Neural progenitor cell (in vitro differentiated cells): ENCODE measurements around the gene DNAJB8.

Experiments
- EZH2 ChIP-seq: fragments of 200-600 bp; sonication (generic); IDR thresholded peaks from 2 replicates; pipeline ENCODE4 v1.6.1; 2017; ENCODE audit warnings: antibody characterized with exemption, mild to moderate bottlenecking, moderate library complexity
- EZH2phosphoT487 ChIP-seq: fragments of 200-600 bp; sonication (generic); IDR thresholded peaks from 2 replicates; pipeline ENCODE4 v1.6.1; 2017; ENCODE audit warnings: antibody characterized with exemption
- TF ChIP-seq, protein P1 (sequence below): fragments of 200-600 bp; sonication (generic); IDR thresholded peaks from 2 replicates; pipeline ENCODE4 v1.5.1; 2017; ENCODE audit warnings: antibody characterized with exemption, mild to moderate bottlenecking

GRCh38 chr3:128469556-128469955 lies 2.9 kb upstream of the DNAJB8 start:
- TF ChIP-seq, protein P1, sequence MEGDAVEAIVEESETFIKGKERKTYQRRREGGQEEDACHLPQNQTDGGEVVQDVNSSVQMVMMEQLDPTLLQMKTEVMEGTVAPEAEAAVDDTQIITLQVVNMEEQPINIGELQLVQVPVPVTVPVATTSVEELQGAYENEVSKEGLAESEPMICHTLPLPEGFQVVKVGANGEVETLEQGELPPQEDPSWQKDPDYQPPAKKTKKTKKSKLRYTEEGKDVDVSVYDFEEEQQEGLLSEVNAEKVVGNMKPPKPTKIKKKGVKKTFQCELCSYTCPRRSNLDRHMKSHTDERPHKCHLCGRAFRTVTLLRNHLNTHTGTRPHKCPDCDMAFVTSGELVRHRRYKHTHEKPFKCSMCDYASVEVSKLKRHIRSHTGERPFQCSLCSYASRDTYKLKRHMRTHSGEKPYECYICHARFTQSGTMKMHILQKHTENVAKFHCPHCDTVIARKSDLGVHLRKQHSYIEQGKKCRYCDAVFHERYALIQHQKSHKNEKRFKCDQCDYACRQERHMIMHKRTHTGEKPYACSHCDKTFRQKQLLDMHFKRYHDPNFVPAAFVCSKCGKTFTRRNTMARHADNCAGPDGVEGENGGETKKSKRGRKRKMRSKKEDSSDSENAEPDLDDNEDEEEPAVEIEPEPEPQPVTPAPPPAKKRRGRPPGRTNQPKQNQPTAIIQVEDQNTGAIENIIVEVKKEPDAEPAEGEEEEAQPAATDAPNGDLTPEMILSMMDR: no peak
- TF ChIP-seq EZH2phosphoT487 (no peak), EZH2 (no peak)
